MM.1S (cell line): Measurements from ENCODE around the gene SYCE1L.

Experiments used
- CTCF ChIP-seq: fragments of 300-600 bp; sonication (generic); IDR thresholded peaks from 2 replicates; pipeline ENCODE4 v1.5.1; 2016; ENCODE audit warnings: antibody characterized with exemption, low read length, mixed read lengths
- EZH2 ChIP-seq: fragments of 300-600 bp; sonication (generic); optimal IDR thresholded peaks from 2 replicates; pipeline ENCODE3; 2017; ENCODE audit warnings: low read depth, mild to moderate bottlenecking, antibody characterized with exemption, low read length, mixed read lengths
- EZH2phosphoT487 ChIP-seq: fragments of 300-600 bp; sonication (generic); IDR thresholded peaks from 2 replicates; pipeline ENCODE4 v1.6.1; 2018; ENCODE audit warnings: antibody characterized with exemption, low read length

- TF ChIP-seq CTCF (no peak), EZH2phosphoT487 (no peak), EZH2 (no peak)
Observed at GRCh38 chr16:77183137-77183536, 16.1 kb upstream of the SYCE1L start.
